ENCODE measurements around the gene ZNRF1.

GRCh38 chr16:75121949-75122568 lies 123.2 kb downstream of the ZNRF1 start:
- no peak for TF ChIP-seq POLR2A (IDR thresholded peaks at IDR 0.05)
- TF ChIP-seq, protein P1, sequence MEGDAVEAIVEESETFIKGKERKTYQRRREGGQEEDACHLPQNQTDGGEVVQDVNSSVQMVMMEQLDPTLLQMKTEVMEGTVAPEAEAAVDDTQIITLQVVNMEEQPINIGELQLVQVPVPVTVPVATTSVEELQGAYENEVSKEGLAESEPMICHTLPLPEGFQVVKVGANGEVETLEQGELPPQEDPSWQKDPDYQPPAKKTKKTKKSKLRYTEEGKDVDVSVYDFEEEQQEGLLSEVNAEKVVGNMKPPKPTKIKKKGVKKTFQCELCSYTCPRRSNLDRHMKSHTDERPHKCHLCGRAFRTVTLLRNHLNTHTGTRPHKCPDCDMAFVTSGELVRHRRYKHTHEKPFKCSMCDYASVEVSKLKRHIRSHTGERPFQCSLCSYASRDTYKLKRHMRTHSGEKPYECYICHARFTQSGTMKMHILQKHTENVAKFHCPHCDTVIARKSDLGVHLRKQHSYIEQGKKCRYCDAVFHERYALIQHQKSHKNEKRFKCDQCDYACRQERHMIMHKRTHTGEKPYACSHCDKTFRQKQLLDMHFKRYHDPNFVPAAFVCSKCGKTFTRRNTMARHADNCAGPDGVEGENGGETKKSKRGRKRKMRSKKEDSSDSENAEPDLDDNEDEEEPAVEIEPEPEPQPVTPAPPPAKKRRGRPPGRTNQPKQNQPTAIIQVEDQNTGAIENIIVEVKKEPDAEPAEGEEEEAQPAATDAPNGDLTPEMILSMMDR (IDR thresholded peaks at IDR 0.05), result no peak
